B cell (primary cell): Measurements from ENCODE around the gene RIPK3. TPM values are rescaled to one million over a fixed set of nuclear protein-coding genes. Genes with fewer than 3 reads are reported as not detected.

Experiments
- ATAC-seq: fragments of 200-7000 bp; cut with Tn5 transposase; one replicate; pipeline ENCODE4 v1.10.0; 2021; ENCODE audit warnings: low read depth, mild to moderate bottlenecking, moderate number of reproducible peaks, moderate library complexity
- CTCF ChIA-PET: fragments of 350-600 bp; sonication (Branson Sonifier 250); formaldehyde crosslinking; loops from one replicate; lab custom pipeline; 2021; ENCODE audit warnings: antibody characterized with exemption, inconsistent platforms; lab: Charles Lee
- POLR2A ChIA-PET: fragments of 350-600 bp; sonication (Branson Sonifier 250); formaldehyde crosslinking; loops from one replicate; lab custom pipeline; 2021; ENCODE audit warnings: antibody characterized with exemption; lab: Charles Lee
- DNase-seq: peaks from one replicate; pipeline ENCODE4 v3.0.0; 2013
- H2AFZ ChIP-seq: 2 replicates; pipeline ENCODE4 v1.6.1; 2012; ENCODE audit warnings: mild to moderate bottlenecking, low read depth, low read length; ENCODE audit not compliant: insufficient read depth, poor library complexity, severe bottlenecking
- H3K27ac ChIP-seq, 2 donors: 1 replicate in 1 of 2; 2 replicates in 1 of 2; pipeline ENCODE4 v1.5.1; 2012 to 2013; ENCODE audit warnings: low read length in 2 of 2, mild to moderate bottlenecking in 2 of 2, moderate library complexity in 1 of 2
- H3K27me3 ChIP-seq, 4 experiments: fragments of 200-600 bp in 1 of 4; sonication (generic) in 1 of 4; replicated peaks in 1 of 4; 1 replicate in 2 of 4; 2 replicates in 2 of 4; pipeline versions ENCODE4 v1.6.1 to v1.7.0; 2013 to 2016; ENCODE audit warnings: low read length in 3 of 4, mild to moderate bottlenecking in 2 of 4, mixed read lengths in 1 of 4, moderate library complexity in 1 of 4; ENCODE audit not compliant: insufficient read depth in 4 of 4, control insufficient read depth in 3 of 4; ENCODE audit errors: control extremely low read depth in 1 of 4
- H3K36me3 ChIP-seq, 2 experiments: replicated peaks in 1 of 2; 1 replicate in 1 of 2; 2 replicates in 1 of 2; pipeline versions ENCODE4 v1.6.1 to v1.7.1; 2013; ENCODE audit warnings: low read length in 1 of 2; ENCODE audit not compliant: insufficient read depth in 2 of 2, control insufficient read depth in 1 of 2; ENCODE audit errors: control extremely low read depth in 1 of 2, extremely low read depth in 1 of 2
- H3K4me1 ChIP-seq, 2 donors: fragments of 200-600 bp in 1 of 2; sonication (generic) in 1 of 2; 1 replicate in 1 of 2; 2 replicates in 1 of 2; pipeline versions ENCODE4 v1.5.1 to v1.6.1; 2013 to 2017; ENCODE audit warnings: low read length in 2 of 2; ENCODE audit not compliant: control insufficient read depth in 2 of 2, insufficient read depth in 2 of 2
- H3K4me2 ChIP-seq: replicated peaks from 2 replicates; pipeline ENCODE3; 2012; ENCODE audit warnings: mild to moderate bottlenecking, low read depth, low read length; ENCODE audit not compliant: poor library complexity, severe bottlenecking
- H3K4me3 ChIP-seq, 5 experiments: fragments of 200-600 bp in 1 of 5; sonication (generic) in 1 of 5; 1 replicate in 3 of 5; 2 replicates in 2 of 5; pipeline versions ENCODE4 v1.5.1 to v1.7.0; 2011 to 2016; ENCODE audit warnings: low read length in 4 of 5, mild to moderate bottlenecking in 4 of 5, low read depth in 2 of 5, control low read depth in 1 of 5, moderate library complexity in 1 of 5; ENCODE audit not compliant: insufficient read depth in 1 of 5; ENCODE audit errors: control extremely low read depth in 1 of 5, extremely low read depth in 1 of 5
- H3K79me2 ChIP-seq: fragments of 200-600 bp; sonication (generic); one replicate; pipeline ENCODE4 v1.6.0; 2016; ENCODE audit warnings: low read length; ENCODE audit not compliant: control insufficient read depth, insufficient read depth
- H3K9ac ChIP-seq: fragments of 200-600 bp; sonication (generic); 2 replicates; pipeline ENCODE4 v1.6.1; 2017; ENCODE audit warnings: mild to moderate bottlenecking, low read length, moderate library complexity
- H3K9me3 ChIP-seq, 3 donors: one replicate each; pipeline versions ENCODE4 v1.6.1 to v1.7.1; 2013; ENCODE audit warnings: low read length in 2 of 3; ENCODE audit not compliant: control insufficient read depth in 2 of 3, insufficient read depth in 1 of 3; ENCODE audit errors: control extremely low read depth in 1 of 3
- H4K20me1 ChIP-seq: 2 replicates; pipeline ENCODE4 v1.6.0; 2012; ENCODE audit warnings: mild to moderate bottlenecking, low read length; ENCODE audit not compliant: insufficient read depth, control insufficient read depth, poor library complexity, severe bottlenecking
- H3K27ac Mint-ChIP-seq: one replicate; pipeline ENCODE4 v1.8.0; 2021; ENCODE audit warnings: mixed read lengths
- H3K27me3 Mint-ChIP-seq: one replicate; pipeline ENCODE4 v1.8.0; 2021; ENCODE audit warnings: mixed read lengths
- H3K4me1 Mint-ChIP-seq: one replicate; pipeline ENCODE4 v1.8.0; 2021; ENCODE audit warnings: mixed read lengths
- H3K4me3 Mint-ChIP-seq: one replicate; pipeline ENCODE4 v1.8.0; 2021; ENCODE audit warnings: mixed read lengths
- H3K9me3 Mint-ChIP-seq: one replicate; pipeline ENCODE4 v1.8.0; 2022; ENCODE audit warnings: mixed read lengths; ENCODE audit not compliant: insufficient read depth
- CTCF ChIP-seq: fragments of 200-600 bp; IDR thresholded peaks from one replicate; pipeline ENCODE4 v1.8.0; 2022; ENCODE audit warnings: antibody characterized with exemption, mild to moderate bottlenecking
- EZH2 ChIP-seq: IDR thresholded peaks from 2 replicates; pipeline ENCODE4 v1.6.1; 2012; ENCODE audit warnings: borderline replicate concordance, low read depth, mild to moderate bottlenecking, moderate library complexity, low read length; ENCODE audit not compliant: insufficient read depth, poor library complexity, severe bottlenecking
- WGBS: methylation state at CpG from one replicate; pipeline ENCODE4 v1.1.5; 2013; ENCODE audit warnings: missing lambda C conversion rate; ENCODE audit not compliant: insufficient coverage; 5-methylcytosine and 5-hydroxymethylcytosine counted together
- intact Hi-C: fragments of 100-400 bp; cut with micrococcal nuclease; formaldehyde crosslinking; loops from one replicate; pipeline ENCODE4 v1.10.0; 2022
- polyA plus RNA-seq: library from polyadenylated mRNA; depleted of rRNA; stranded (reverse); fragments of >200 nt; gene quantifications from 2 replicates; pipeline ENCODE4 v1.2.3, GENCODE V29; 2012
- total RNA-seq, 2 donors: library from RNA; stranded (reverse); fragments of 120-200 nt in 1 of 2; gene quantifications; 1 replicate in 1 of 2; 2 replicates in 1 of 2; pipeline versions ENCODE4 v1.2.3 to v1.2.4, GENCODE V29; 2013 to 2022

The RIPK3 gene
- total and polyA plus RNA-seq, 2 donors (not counting 1 experiment from before 2014, with no cell fraction given), result 65.5 to 77.6 TPM

DNA sequence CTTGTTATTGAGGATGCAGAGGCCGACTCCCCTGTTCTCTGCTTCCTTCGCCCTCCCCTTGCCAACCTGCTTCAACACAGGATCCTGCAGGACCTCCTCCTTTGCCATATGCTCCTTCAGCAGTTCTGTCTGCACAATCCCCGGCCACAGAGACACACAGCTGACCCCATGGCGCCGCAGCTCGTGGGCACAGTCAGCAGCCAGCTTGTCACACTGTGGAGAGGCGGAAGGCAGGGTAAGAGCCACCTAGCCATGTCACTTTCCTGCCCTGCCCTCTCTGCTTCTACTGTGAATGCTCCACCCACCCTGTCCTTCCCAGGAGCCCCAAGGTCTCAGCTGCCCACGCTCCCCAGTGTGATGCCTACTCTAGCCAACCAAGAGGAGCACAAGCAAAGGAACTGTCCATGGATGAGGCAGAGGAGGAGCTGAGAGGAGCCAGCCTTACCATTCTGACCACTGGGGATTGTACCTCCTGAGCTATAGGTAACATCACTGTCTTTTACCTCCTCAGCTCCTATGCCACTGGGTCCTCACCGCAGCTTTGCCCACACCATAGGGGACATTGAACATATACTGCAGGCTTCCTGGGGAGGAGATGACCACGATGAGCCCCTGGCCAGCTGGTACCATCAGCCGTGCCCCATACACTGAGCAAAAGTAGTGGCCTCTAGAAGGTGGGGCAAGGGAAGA lies 47.5 kb downstream of the RIPK3 start:
- intact Hi-C loops, result no loop called here
- Histone ChIP-seq H3K9ac (no peak overlapping the region), H2AFZ (no peak overlapping the region), H3K27me3 (no peaks in the 10 kb centered on the region), H3K36me3 (peaks cover 13 to 58% of the 10 kb centered on the region in 2 experiments), H3K27ac (no peak overlapping the region), H3K4me1 (peaks cover 18 to 27% of the 10 kb centered on the region in 2 donors), H4K20me1 (no peaks in the 10 kb centered on the region), H3K4me3 (no peak overlapping the region), H3K9me3 (no peaks in the 10 kb centered on the region), H3K79me2 (peaks cover 15% of the 10 kb centered on the region), H3K4me2 (no peak overlapping the region)
- ChIA-PET CTCF (interaction anchor here (0.9 to 5.1 kb wide), 7 partner anchors 11 to 49 kb away, joined by 3 to 41 read pairs (median 11); partner anchors contain the start of genes CIDEB, LTB4R2, RABGGTA and TINF2), POLR2A (interaction anchor here (0.6 to 1.2 kb wide), 3 partner anchors 19 to 70 kb away, joined by 3 to 6 read pairs (median 3); partner anchors contain the start of gene LTB4R)
- WGBS, result 96% methylated on average over 8 of the region's 11 CpGs
- ATAC-seq (no peak), DNase-seq (no peak)
- Mint-ChIP-seq H3K27ac (no peak overlapping the region), H3K4me3 (no peak overlapping the region), H3K27me3 (no peaks in the 10 kb centered on the region), H3K9me3 (no peaks in the 10 kb centered on the region), H3K4me1 (peaks cover 27% of the 10 kb centered on the region)
- no peak for TF ChIP-seq EZH2
- no peak for TF ChIP-seq CTCF

DNA sequence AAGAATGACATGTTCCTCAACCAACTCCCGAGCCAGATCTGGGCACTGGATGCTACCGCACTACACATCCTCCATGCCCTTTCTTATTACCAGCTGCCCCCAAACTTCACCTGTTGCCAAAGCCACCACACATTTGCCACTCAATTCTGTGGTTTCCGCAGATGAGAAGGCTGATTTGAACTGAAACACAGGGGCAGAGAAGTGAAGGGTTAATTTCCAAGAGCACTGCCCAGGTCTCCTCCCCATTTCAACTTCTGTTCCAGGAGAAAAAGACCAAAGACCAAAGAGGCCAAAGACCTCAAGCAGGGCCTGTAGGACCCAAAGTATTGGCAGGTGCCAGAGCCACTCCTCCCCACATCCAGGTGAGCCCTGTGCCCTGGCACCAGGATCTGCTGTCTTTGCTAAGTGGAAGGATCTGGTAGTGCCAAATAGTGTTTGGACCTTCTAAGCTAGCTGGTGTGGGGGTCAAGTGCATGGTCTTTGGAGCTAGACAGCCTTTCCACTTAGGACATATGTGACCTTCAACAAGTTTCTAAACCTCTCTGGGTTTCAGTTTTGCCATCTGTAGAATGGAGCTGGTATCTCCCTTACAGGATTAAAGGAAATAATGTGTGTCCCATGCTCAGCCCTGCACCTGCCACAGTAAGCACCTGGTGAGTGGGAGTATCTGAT lies 48.2 kb downstream of the RIPK3 start:
- H3K9me3 Mint-ChIP-seq, result no peaks in the 10 kb centered on the region
- no peaks in the 10 kb centered on the region for H3K27me3 Mint-ChIP-seq
- no peak overlapping the region for H3K27ac Mint-ChIP-seq
- Histone ChIP-seq H3K79me2 (peaks cover 13% of the 10 kb centered on the region), H2AFZ (no peak overlapping the region), H3K4me2 (no peak overlapping the region), H3K27ac (no peak overlapping the region), H3K4me3 (no peak overlapping the region), H3K27me3 (no peaks in the 10 kb centered on the region), H3K4me1 (peaks cover 12 to 20% of the 10 kb centered on the region in 2 donors), H3K9me3 (no peaks in the 10 kb centered on the region), H3K36me3 (peaks cover 13 to 58% of the 10 kb centered on the region in 2 experiments), H4K20me1 (no peaks in the 10 kb centered on the region), H3K9ac (no peak overlapping the region)
- TF ChIP-seq EZH2, result no peak
- TF ChIP-seq CTCF, result no peak
- intact Hi-C loops, result no loop called here
- DNase-seq, result no peak
- H3K4me1 Mint-ChIP-seq, result peaks cover 20% of the 10 kb centered on the region
- no peak overlapping the region for H3K4me3 Mint-ChIP-seq
- ChIA-PET CTCF (interaction anchor here (1.2 to 5.1 kb wide), 7 partner anchors 10 to 146 kb away, joined by 3 to 41 read pairs (median 14); partner anchors contain the start of genes CIDEB, LTB4R2, RABGGTA and TINF2), POLR2A (interaction anchor here (1.0 to 1.2 kb wide), 3 partner anchors 20 to 49 kb away, joined by 3 read pairs; partner anchors contain the start of genes LTB4R and TINF2)
- ATAC-seq, result no peak
- 92% methylated on average over 2 of the region's 3 CpGs for WGBS
